ENCODE data around the gene CTPS2. TPM values are rescaled to one million over a fixed set of nuclear protein-coding genes. Genes with fewer than 3 reads are reported as not detected.

The CTPS2 gene
- total RNA-seq, 1 experiment from 2014 or later, result 19.8 TPM

- DNase-seq (ENCODE audit: extremely low read depth, low read depth), result no peak
Observed at GRCh38 chrX:16714504-16714903, 2.0 kb upstream of the CTPS2 start.

- no peak for DNase-seq (ENCODE audit: extremely low read depth, low read depth)
Observed at GRCh38 chrX:16711893-16712547, 449 bp downstream of the CTPS2 start.

- no peak for DNase-seq (ENCODE audit: extremely low read depth, low read depth)
Observed at GRCh38 chrX:16711219-16711811, 1.2 kb downstream of the CTPS2 start.

GRCh38 chrX:16708016-16708415, 4.5 kb downstream of the CTPS2 start:
- DNase-seq (ENCODE audit: extremely low read depth, low read depth), result no peak

GRCh38 chrX:16705370-16705769, 7.1 kb downstream of the CTPS2 start:
- no peak for DNase-seq (ENCODE audit: extremely low read depth, low read depth)

GRCh38 chrX:16702700-16703599, 9.5 kb downstream of the CTPS2 start:
- DNase-seq (ENCODE audit: extremely low read depth, low read depth), result no peak

GRCh38 chrX:16700734-16701133, 11.7 kb downstream of the CTPS2 start:
- DNase-seq (ENCODE audit: extremely low read depth, low read depth), result no peak

GRCh38 chrX:16699389-16699788, 13.1 kb downstream of the CTPS2 start:
- DNase-seq (ENCODE audit: extremely low read depth, low read depth), result no peak

GRCh38 chrX:16696956-16697355, 15.5 kb downstream of the CTPS2 start:
- DNase-seq (ENCODE audit: extremely low read depth, low read depth), result no peak

- peak; percentile 36 for DNase-seq (ENCODE audit: extremely low read depth, low read depth)
Observed at GRCh38 chrX:16695079-16695676, 17.3 kb downstream of the CTPS2 start.

GRCh38 chrX:16687514-16687913, 25.0 kb downstream of the CTPS2 start:
- no peak for DNase-seq (ENCODE audit: extremely low read depth, low read depth)

- DNase-seq (ENCODE audit: extremely low read depth, low read depth), result no peak
Observed at GRCh38 chrX:16683007-16683664, 29.3 kb downstream of the CTPS2 start.

- no peak for DNase-seq (ENCODE audit: extremely low read depth, low read depth)
Observed at GRCh38 chrX:16678689-16679088, 33.8 kb downstream of the CTPS2 start.

GRCh38 chrX:16671005-16671404, 41.5 kb downstream of the CTPS2 start:
- peak; percentile 13 for DNase-seq (ENCODE audit: extremely low read depth, low read depth)

GRCh38 chrX:16666541-16666940, 45.9 kb downstream of the CTPS2 start:
- DNase-seq (ENCODE audit: extremely low read depth, low read depth), result no peak

- no peak for DNase-seq (ENCODE audit: extremely low read depth, low read depth)
Observed at GRCh38 chrX:16665089-16665488, 47.4 kb downstream of the CTPS2 start.

GRCh38 chrX:16664626-16665025, 47.8 kb downstream of the CTPS2 start:
- no peak for DNase-seq (ENCODE audit: extremely low read depth, low read depth)

- no peak for DNase-seq (ENCODE audit: extremely low read depth, low read depth)
Observed at GRCh38 chrX:16664074-16664473, 48.4 kb downstream of the CTPS2 start.

GRCh38 chrX:16662402-16662801, 50.1 kb downstream of the CTPS2 start:
- no peak for DNase-seq (ENCODE audit: extremely low read depth, low read depth)

- DNase-seq (ENCODE audit: extremely low read depth, low read depth), result no peak
Observed at GRCh38 chrX:16661495-16661894, 51.0 kb downstream of the CTPS2 start.

- DNase-seq (ENCODE audit: extremely low read depth, low read depth), result no peak
Observed at GRCh38 chrX:16659321-16659720, 53.1 kb downstream of the CTPS2 start.
